ACC112 (cell line): ENCODE data around the gene CELSR2.

ENCODE experiments used
- H2AFZ ChIP-seq: fragments of 200-600 bp; sonication (generic); one replicate; pipeline ENCODE4 v1.6.0; 2017; ENCODE audit warnings: antibody characterized with exemption, low read length; ENCODE audit not compliant: unreplicated experiment
- H3K27ac ChIP-seq: fragments of 200-600 bp; sonication (generic); 2 replicates; pipeline ENCODE4 v1.5.1; 2014; ENCODE audit warnings: low read depth, mild to moderate bottlenecking, antibody characterized with exemption, low read length, moderate library complexity
- H3K27me3 ChIP-seq: fragments of 200-600 bp; sonication (generic); 2 replicates; pipeline ENCODE4 v1.6.1; 2014; ENCODE audit warnings: mild to moderate bottlenecking, antibody characterized with exemption, low read length, moderate library complexity, mixed read lengths; ENCODE audit not compliant: insufficient read depth
- H3K36me3 ChIP-seq: fragments of 200-600 bp; sonication (generic); 2 replicates; pipeline ENCODE4 v1.6.1; 2016; ENCODE audit warnings: mild to moderate bottlenecking, antibody characterized with exemption, low read length, moderate library complexity, mixed read lengths; ENCODE audit not compliant: insufficient read depth
- H3K4me1 ChIP-seq: fragments of 200-600 bp; sonication (generic); one replicate; pipeline ENCODE4 v1.6.1; 2016; ENCODE audit warnings: low read length, mixed read lengths; ENCODE audit not compliant: insufficient read depth, unreplicated experiment, control insufficient read depth
- H3K4me3 ChIP-seq: fragments of 200-600 bp; sonication (generic); 2 replicates; pipeline ENCODE4 v1.5.1; 2014; ENCODE audit warnings: mild to moderate bottlenecking, low read depth, low read length
- H3K79me2 ChIP-seq: fragments of 200-600 bp; sonication (generic); one replicate; pipeline ENCODE4 v1.6.0; 2016; ENCODE audit warnings: low read length; ENCODE audit not compliant: control insufficient read depth, unreplicated experiment, insufficient read depth

Gene CELSR2

GRCh38 chr1:109314795-109315194 is 65.5 kb downstream of the CELSR2 start:
- Histone ChIP-seq H2AFZ (no peak overlapping the region), H3K4me3 (no peak overlapping the region), H3K27me3 (no peaks in the 10 kb centered on the region), H3K4me1 (peaks cover 4% of the 10 kb centered on the region), H3K79me2 (no peaks in the 10 kb centered on the region), H3K36me3 (no peaks in the 10 kb centered on the region), H3K27ac (no peak overlapping the region)

GRCh38 chr1:109315288-109315687 is 65.9 kb downstream of the CELSR2 start:
- no peak overlapping the region for H2AFZ ChIP-seq
- no peaks in the 10 kb centered on the region for H3K79me2 ChIP-seq
- no peak overlapping the region for H3K27ac ChIP-seq
- H3K36me3 ChIP-seq: no peaks in the 10 kb centered on the region
- peaks cover 4% of the 10 kb centered on the region for H3K4me1 ChIP-seq
- H3K27me3 ChIP-seq: no peaks in the 10 kb centered on the region
- H3K4me3 ChIP-seq: no peak overlapping the region

GRCh38 chr1:109316506-109316905 is 67.2 kb downstream of the CELSR2 start:
- Histone ChIP-seq H3K27ac (no peak overlapping the region), H3K27me3 (no peaks in the 10 kb centered on the region), H3K36me3 (no peaks in the 10 kb centered on the region), H3K4me1 (peaks cover 4% of the 10 kb centered on the region), H3K79me2 (no peaks in the 10 kb centered on the region), H2AFZ (no peak overlapping the region), H3K4me3 (no peak overlapping the region)

- H3K27me3 ChIP-seq: no peaks in the 10 kb centered on the region
Observed at GRCh38 chr1:109319114-109319513, 69.8 kb downstream of the CELSR2 start.

GRCh38 chr1:109322974-109323373 is 73.6 kb downstream of the CELSR2 start:
- no peak overlapping the region for H3K4me3 ChIP-seq
- no peaks in the 10 kb centered on the region for H3K36me3 ChIP-seq
- H2AFZ ChIP-seq: no peak overlapping the region
- H3K4me1 ChIP-seq: no peaks in the 10 kb centered on the region
- H3K27ac ChIP-seq: no peak overlapping the region
- no peaks in the 10 kb centered on the region for H3K79me2 ChIP-seq
- H3K27me3 ChIP-seq: no peaks in the 10 kb centered on the region

More at GRCh38 chr1:109319114-109319513, 69.8 kb downstream of the CELSR2 start:
- Histone ChIP-seq H2AFZ (no peak overlapping the region), H3K4me3 (no peak overlapping the region), H3K79me2 (no peaks in the 10 kb centered on the region), H3K27ac (no peak overlapping the region), H3K36me3 (no peaks in the 10 kb centered on the region), H3K4me1 (no peaks in the 10 kb centered on the region)
